HCT116 (cell line): Measurements from ENCODE around the gene NR1D2. TPM values are rescaled to one million over a fixed set of nuclear protein-coding genes. Genes with fewer than 3 reads are reported as not detected.

Experiments used
- ATAC-seq: fragments of 200-7000 bp; cut with Tn5 transposase; 2 replicates; pipeline ENCODE4 v1.9.1; 2020; ENCODE audit warnings: mild to moderate bottlenecking, moderate library complexity
- BruUV-seq: library from RNA; stranded (reverse); fragments of 400-500 nt; replicated peaks from 2 replicates; lab custom pipeline; 2021; lab: Mats Ljungman, UMichigan
- CTCF ChIA-PET: fragments of 300-600 bp; sonication (Branson Sonifier 250); formaldehyde crosslinking; loops from one replicate; lab custom pipeline; 2021; ENCODE audit warnings: antibody characterized with exemption; lab: Charles Lee
- POLR2A ChIA-PET: fragments of 300-600, 350-600 bp; sonication (Branson Sonifier 250); formaldehyde crosslinking; loops from one replicate; lab custom pipeline; 2021; ENCODE audit warnings: antibody characterized with exemption; lab: Charles Lee
- RAD21 ChIA-PET, 2 experiments: fragments of 300-600 bp; sonication (Branson Sonifier 250); formaldehyde crosslinking; loops; one replicate each; lab custom pipeline; 2023; ENCODE audit warnings: low total read pairs in 2 of 2; ENCODE audit not compliant: uncharacterized antibody in 2 of 2, unreplicated experiment in 2 of 2, low non-redundant PET in 1 of 2; lab: Charles Lee
- DNase-seq: peaks from one replicate; pipeline ENCODE4 v3.0.0-alpha.2; 2010; ENCODE audit warnings: low read depth, low spot score
- H2AFZ ChIP-seq: fragments of 200-600 bp; shearing (Covaris generic), sonication (generic); 2 replicates; pipeline ENCODE4 v1.6.1; 2017; ENCODE audit warnings: low read depth, mixed run types, mixed read lengths, antibody characterized with exemption, low read length; ENCODE audit not compliant: poor library complexity, severe bottlenecking
- H3K27ac ChIP-seq: 2 replicates; pipeline ENCODE4 v1.5.1; 2012; ENCODE audit warnings: low read depth, low read length
- H3K27me3 ChIP-seq: fragments of 200-600 bp; sonication (generic); 2 replicates; pipeline ENCODE4 v1.6.1; 2016; ENCODE audit warnings: mixed run types, low read length, mixed read lengths; ENCODE audit not compliant: insufficient read depth
- H3K36me3 ChIP-seq, 2 experiments: fragments of 200-500 bp in 1 of 2; fragments of 200-600 bp in 1 of 2; sonication (Bioruptor generic) in 1 of 2; sonication (generic) in 1 of 2; 2 replicates each; pipeline versions ENCODE4 v1.5.1 to v1.6.1; 2014 to 2016; ENCODE audit warnings: low read length in 2 of 2, inconsistent platforms in 1 of 2, mixed read lengths in 1 of 2, mixed run types in 1 of 2; ENCODE audit not compliant: insufficient read depth in 2 of 2, control insufficient read depth in 1 of 2
- H3K4me1 ChIP-seq, 2 experiments: fragments of 200-600 bp in 1 of 2; sonication (generic) in 1 of 2; 2 replicates each; pipeline versions ENCODE4 v1.5.1 to v1.6.1; 2012 to 2017; ENCODE audit warnings: low read length in 2 of 2, inconsistent platforms in 1 of 2, mild to moderate bottlenecking in 1 of 2, mixed read lengths in 1 of 2, mixed run types in 1 of 2, moderate library complexity in 1 of 2; ENCODE audit not compliant: insufficient read depth in 2 of 2, control insufficient read depth in 1 of 2
- H3K4me2 ChIP-seq: fragments of 200-600 bp; sonication (generic); 2 replicates; pipeline ENCODE4 v1.6.1; 2017; ENCODE audit warnings: mixed run types, low read length, mixed read lengths
- H3K4me3 ChIP-seq, 2 experiments: fragments of 200-600 bp in 1 of 2; sonication (generic) in 1 of 2; replicated peaks in 1 of 2; 2 replicates each; pipeline ENCODE4 v1.5.1; 2011 to 2016; ENCODE audit warnings: low read length in 2 of 2, control low read depth in 1 of 2, low read depth in 1 of 2, mild to moderate bottlenecking in 1 of 2, mixed read lengths in 1 of 2, mixed run types in 1 of 2
- H3K79me2 ChIP-seq: fragments of 200-600 bp; sonication (generic); 2 replicates; pipeline ENCODE4 v1.6.1; 2017; ENCODE audit warnings: mild to moderate bottlenecking, mixed run types, low read length, moderate library complexity, mixed read lengths; ENCODE audit not compliant: insufficient read depth
- H3K9ac ChIP-seq: fragments of 200-600 bp; sonication (generic); 2 replicates; pipeline ENCODE4 v1.6.1; 2016; ENCODE audit warnings: low read length, mixed read lengths
- H3K9me2 ChIP-seq: fragments of 200-600 bp; sonication (generic), shearing (Covaris generic); 2 replicates; pipeline ENCODE4 v1.6.1; 2017; ENCODE audit warnings: mixed run types, mild to moderate bottlenecking, moderate library complexity; ENCODE audit not compliant: insufficient read depth
- H3K9me3 ChIP-seq, 2 experiments: fragments of 200-500 bp in 1 of 2; fragments of 200-600 bp in 1 of 2; sonication (Bioruptor generic) in 1 of 2; sonication (generic) in 1 of 2; 2 replicates each; pipeline ENCODE4 v1.6.1; 2014 to 2017; ENCODE audit warnings: low read length in 2 of 2, mixed read lengths in 2 of 2, inconsistent platforms in 1 of 2, low read depth in 1 of 2, mild to moderate bottlenecking in 1 of 2, mixed run types in 1 of 2, moderate library complexity in 1 of 2; ENCODE audit not compliant: control insufficient read depth in 1 of 2, insufficient read depth in 1 of 2
- H4K20me1 ChIP-seq: fragments of 200-600 bp; sonication (generic), shearing (Covaris generic); 2 replicates; pipeline ENCODE4 v1.6.1; 2017; ENCODE audit warnings: mixed run types, mild to moderate bottlenecking, moderate library complexity; ENCODE audit not compliant: insufficient read depth
- CBX3 ChIP-seq: IDR thresholded peaks from 2 replicates; pipeline ENCODE4 v1.6.1; 2012; ENCODE audit warnings: low read depth
- CTCF ChIP-seq, 3 experiments: fragments of 200-600 bp in 1 of 3; sonication (generic) in 1 of 3; IDR thresholded peaks in 2 of 3; conservative IDR thresholded peaks in 1 of 3; 2 replicates each; pipeline ENCODE4 v1.5.1; 2012 to 2017; ENCODE audit warnings: low read depth in 2 of 3, low read length in 2 of 3, antibody characterized with exemption in 1 of 3, borderline replicate concordance in 1 of 3, control low read depth in 1 of 3, mild to moderate bottlenecking in 1 of 3, mixed read lengths in 1 of 3, mixed run types in 1 of 3, moderate library complexity in 1 of 3; ENCODE audit not compliant: insufficient read depth in 1 of 3
- ELF1 ChIP-seq: IDR thresholded peaks from 2 replicates; pipeline ENCODE4 v1.6.1; 2012; ENCODE audit warnings: low read depth, borderline replicate concordance
- EZH2phosphoT487 ChIP-seq: fragments of 200-600 bp; IDR thresholded peaks from 2 replicates; pipeline ENCODE4 v1.6.1; 2018; ENCODE audit warnings: antibody characterized with exemption, borderline replicate concordance
- FOSL1 ChIP-seq: IDR thresholded peaks from 2 replicates; pipeline ENCODE4 v1.6.1; 2012; ENCODE audit warnings: low read depth
- JUND ChIP-seq: IDR thresholded peaks from 2 replicates; pipeline ENCODE4 v1.6.1; 2012
- POLR2A ChIP-seq: IDR thresholded peaks from 2 replicates; pipeline ENCODE4 v1.7.0; 2011; ENCODE audit warnings: borderline replicate concordance; ENCODE audit not compliant: insufficient read depth, insufficient read length; ENCODE audit errors: extremely low read depth
- SP1 ChIP-seq: IDR thresholded peaks from 2 replicates; pipeline ENCODE4 v1.6.1; 2012; ENCODE audit warnings: low read depth
- SRF ChIP-seq: IDR thresholded peaks from 2 replicates; pipeline ENCODE4 v1.6.1; 2012; ENCODE audit warnings: low read depth
- YY1 ChIP-seq: IDR thresholded peaks from 2 replicates; pipeline ENCODE4 v1.6.1; 2011; ENCODE audit warnings: low read length, low read depth, moderate library complexity, mild to moderate bottlenecking; ENCODE audit not compliant: insufficient replicate concordance; ENCODE audit errors: extremely low read depth
- ZBTB33 ChIP-seq: IDR thresholded peaks from 2 replicates; pipeline ENCODE4 v1.6.1; 2011; ENCODE audit warnings: mild to moderate bottlenecking, low read length, moderate library complexity; ENCODE audit not compliant: insufficient replicate concordance; ENCODE audit errors: extremely low read depth
- intact Hi-C: fragments of 100-400 bp; cut with micrococcal nuclease; formaldehyde crosslinking; loops from 2 replicates; pipeline ENCODE4 v1.10.0; 2022
- total RNA-seq: library from RNA; stranded (reverse); gene quantifications from one replicate; pipeline ENCODE4 v1.2.1, GENCODE V29; 2021; ENCODE audit not compliant: unreplicated experiment

The NR1D2 gene
- total RNA-seq, 1 experiment from 2014 or later = 60.9 TPM

- H3K4me2 ChIP-seq = no peak overlapping the region
- no peaks in the 10 kb centered on the region for H3K36me3 ChIP-seq
- no peak for TF ChIP-seq SP1
- no peak for TF ChIP-seq CBX3
- TF ChIP-seq EZH2phosphoT487 = no peak
- no peak for TF ChIP-seq YY1
- TF ChIP-seq ZBTB33 = no peak
- TF ChIP-seq JUND = no peak
- no peak for TF ChIP-seq POLR2A
- no peak for TF ChIP-seq SRF
- TF ChIP-seq ELF1 = no peak
- TF ChIP-seq FOSL1 = no peak
- TF ChIP-seq CTCF (IDR thresholded peaks at IDR 0.05 in 2 of 3, conservative IDR thresholded peaks at IDR 0.05 in 1 of 3; ENCODE audit: borderline replicate concordance in 1 of 3, insufficient read depth in 1 of 3, low read depth in 2 of 3, low read length in 2 of 3) = no peak
- no peak overlapping the region for H3K4me3 ChIP-seq
- no peaks in the 10 kb centered on the region for H3K9me2 ChIP-seq
- no peaks in the 10 kb centered on the region for H3K9me3 ChIP-seq
- no peak overlapping the region for H3K27ac ChIP-seq
- no peaks in the 10 kb centered on the region for H4K20me1 ChIP-seq
- ChIA-PET CTCF (no interaction called here), POLR2A (no interaction called here), RAD21 (no interaction called here)
- DNase-seq (no peak), ATAC-seq (no peak)
- intact Hi-C loops = no loop called here
- no peaks in the 10 kb centered on the region for H3K4me1 ChIP-seq
- no peaks in the 10 kb centered on the region for H3K27me3 ChIP-seq
- H2AFZ ChIP-seq = no peak overlapping the region
- no TSS peak for BruUV-seq
- no peak overlapping the region for H3K9ac ChIP-seq
- H3K79me2 ChIP-seq = no peaks in the 10 kb centered on the region
Measured at GRCh38 chr3:23991683-23992628, 46.9 kb downstream of the NR1D2 start.
